Nucleus accumbens (tissue), 56 donors: ENCODE measurements around the gene RCBTB1.

Experiments used
- DNase-seq, 56 donors: peaks; one replicate each; lab custom pipeline; 2025; lab: John Stamatoyannopoulos, UW

RCBTB1 gene

DNA sequence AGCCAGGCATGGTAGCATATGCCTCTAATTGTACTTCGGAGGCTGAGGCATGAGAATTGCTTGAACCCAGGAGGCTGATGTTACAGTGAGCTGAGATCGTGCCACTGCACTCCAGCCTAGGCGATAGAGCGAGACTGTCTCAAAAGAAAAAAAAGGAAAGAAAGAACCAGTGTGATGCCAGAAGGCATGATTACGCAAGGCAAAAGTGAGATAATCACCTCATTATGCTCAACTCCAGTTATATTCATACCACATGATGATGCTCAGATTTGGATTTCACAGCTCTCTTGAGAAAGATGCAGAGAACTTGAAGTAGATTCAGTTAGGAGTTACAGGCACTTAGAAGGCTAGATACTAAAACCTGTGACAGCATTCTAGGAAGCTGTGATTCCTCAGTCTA lies 21.8 kb downstream of the RCBTB1 start:
- DNase-seq = no peak

DNA sequence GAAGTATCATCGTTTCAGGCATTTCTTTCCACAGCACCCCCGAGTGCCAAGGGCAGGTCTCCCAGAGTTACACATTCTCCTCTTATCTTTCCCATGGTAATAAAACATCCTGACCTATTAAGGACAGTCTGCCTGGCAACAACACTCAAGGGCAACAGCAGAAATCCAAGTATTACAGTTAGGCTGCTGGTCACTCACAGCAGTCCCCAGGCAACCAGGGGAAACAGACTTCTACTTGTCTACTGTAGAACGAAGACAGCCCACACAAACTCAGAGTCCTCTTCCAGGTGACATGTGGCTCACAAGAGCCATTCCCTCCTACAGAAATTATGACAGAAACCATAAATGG lies 24.3 kb downstream of the RCBTB1 start:
- DNase-seq = no peak

DNA sequence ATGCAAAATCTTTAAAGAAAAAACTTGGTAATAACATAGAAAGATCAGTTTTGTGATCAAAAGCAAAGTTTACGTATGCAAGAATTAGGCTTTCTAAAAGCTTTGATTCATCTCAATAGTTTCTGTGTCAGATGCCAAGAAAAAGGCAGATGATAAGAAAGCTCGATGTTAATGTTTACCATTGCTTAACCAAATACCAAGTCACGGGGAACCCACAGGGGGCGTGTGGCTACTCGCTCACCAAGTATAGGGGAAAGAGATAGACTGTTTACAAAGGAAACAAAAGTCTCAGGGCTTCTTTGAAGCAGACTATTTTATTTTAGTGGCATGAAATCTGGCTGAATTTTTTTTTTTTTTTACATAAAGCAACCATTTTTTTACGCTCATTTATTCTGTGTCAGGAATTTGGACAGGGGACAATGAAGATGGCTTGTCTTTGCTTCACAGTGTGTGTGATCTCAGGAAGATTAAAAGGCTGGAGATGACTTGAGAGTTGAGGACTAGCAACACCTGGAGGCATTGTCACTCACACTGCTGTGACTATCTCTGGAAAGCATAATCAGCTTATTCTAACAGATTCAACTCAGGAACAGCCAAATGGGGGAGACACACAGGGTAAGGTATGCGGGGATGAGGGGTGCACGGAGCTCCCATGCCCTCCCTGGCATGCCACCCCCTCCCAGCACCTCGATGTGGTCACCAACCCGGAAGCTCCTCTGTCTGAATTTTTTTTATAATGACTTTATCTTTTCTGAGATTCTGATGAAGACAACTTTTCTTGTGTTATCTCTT lies 24.9 kb downstream of the RCBTB1 start:
- DNase-seq = peak in 2 of 56 donors; percentile 6 to 10

DNA sequence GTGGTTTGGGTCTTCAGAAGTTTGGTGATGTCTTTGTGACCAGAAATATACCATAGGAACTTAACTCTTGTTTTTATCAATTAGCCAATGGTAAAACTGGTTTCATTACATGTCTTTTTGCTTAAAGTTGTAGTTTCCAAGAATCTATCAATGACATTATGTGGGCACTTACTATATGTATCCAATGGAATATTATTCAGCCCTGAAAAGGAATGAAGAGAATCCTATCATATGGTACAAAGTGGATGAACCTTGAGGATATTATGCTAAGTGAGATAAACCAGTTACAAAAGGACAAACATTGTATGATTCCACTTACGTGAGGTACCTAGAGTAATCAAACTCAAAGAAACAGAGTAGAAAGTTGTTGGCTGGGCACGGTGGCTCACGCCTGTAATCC lies 26.4 kb downstream of the RCBTB1 start:
- no peak for DNase-seq

DNA sequence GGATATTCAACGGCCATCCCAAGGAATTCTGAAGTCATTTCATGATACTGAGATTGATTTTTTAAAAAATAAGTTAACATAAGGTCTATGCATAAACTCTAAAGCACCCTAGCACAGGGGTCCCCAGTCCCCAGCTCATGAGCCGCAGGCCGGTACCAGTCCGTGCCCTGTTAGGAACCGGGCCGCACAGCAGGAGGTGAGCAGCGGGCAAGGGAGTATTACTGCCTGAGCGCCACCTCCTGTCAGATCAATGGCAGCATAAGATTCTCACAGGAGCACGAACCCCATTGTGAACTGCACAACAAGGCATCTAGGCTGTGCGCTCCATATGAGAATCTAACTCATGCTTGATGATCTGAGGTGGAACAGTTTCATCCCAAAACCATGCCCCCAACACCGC lies 31.0 kb downstream of the RCBTB1 start:
- DNase-seq = no peak

DNA sequence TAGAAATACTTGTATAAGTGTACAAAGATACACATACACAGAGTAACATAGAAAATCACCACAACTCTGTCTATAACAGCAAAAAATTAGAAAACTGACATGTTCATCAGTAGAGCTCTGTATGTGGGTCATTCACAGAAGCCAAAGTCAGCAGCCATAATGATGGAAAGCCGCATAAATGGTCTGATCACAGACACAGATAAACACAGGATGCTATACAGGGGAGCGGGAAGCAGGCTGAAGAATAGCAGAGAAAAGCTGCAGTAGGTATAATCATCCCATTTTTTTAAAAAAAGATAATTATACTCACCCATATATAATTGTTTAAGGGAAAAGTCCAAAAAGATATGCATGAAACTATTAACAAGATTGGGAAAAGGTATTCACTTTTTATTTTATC lies 31.5 kb downstream of the RCBTB1 start:
- DNase-seq = no peak

DNA sequence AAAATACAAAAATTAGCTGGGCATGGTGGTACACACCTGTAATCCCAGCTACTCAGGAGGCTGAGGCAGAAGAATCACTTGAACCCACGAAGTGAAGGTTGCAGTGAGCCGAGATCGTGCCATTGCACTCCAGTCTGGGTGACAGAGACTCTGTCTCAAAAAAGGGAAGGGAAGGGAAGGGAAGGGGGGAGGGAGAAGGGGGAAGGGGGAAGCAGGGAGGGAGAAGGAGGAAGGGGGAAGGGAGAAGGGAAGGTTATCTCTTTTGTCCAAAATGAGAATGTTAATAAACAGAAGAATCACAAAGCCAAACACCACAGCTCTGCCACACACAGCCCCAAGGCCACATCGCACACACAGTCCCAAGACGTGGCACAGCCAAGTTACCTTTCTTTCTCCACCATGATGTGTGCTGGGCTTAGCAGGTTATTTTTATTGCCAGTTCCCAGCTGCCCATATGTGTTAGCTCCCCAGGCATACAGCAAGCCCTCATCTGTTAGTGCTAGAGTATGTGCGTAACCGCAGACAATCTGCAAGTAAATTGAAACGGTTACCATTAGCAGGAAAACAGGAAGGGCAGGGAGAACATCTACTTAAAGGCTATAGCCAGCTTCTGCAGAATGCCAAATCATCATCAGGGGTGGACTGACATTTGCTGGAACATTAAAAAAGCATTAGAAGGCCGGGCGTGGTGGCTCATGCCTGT lies 34.3 kb downstream of the RCBTB1 start:
- DNase-seq = no peak

DNA sequence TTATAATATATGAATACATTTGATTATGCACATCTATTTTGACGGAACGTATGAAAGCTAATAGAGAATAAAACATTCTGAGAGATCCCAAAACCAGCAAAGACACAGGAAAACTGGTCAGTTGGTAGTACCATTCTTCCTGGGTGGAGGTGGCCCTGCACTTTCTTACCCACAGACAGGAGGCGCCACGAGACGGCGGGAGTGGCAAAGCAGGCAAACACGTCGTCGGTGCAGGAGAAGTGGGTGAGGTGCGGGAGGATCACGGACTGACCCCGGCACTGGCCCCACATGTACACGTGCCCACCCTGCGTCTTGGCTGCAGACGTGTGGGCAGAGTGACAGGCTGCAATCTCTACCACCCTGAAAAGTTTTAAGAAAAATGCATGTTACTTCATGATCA lies 36.1 kb downstream of the RCBTB1 start:
- no peak for DNase-seq

DNA sequence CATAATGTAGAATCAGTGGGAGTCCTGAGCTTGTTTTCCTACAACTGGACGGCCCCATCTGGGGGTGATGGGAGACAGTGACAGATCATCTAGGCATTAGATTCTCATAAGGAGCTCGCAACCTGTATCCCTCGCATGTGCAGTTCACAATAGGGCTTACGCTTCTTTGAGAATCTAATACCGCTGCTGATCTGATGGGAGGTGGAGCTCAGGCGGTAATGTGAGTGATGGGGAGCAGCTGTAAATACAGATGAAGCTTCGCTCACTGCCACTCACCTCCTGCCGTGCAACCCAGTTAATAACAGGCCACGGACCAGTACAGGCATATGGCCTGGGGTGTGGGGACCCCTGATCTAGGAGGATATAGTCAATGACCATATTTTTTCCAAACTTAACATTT lies 38.8 kb downstream of the RCBTB1 start:
- DNase-seq = no peak

DNA sequence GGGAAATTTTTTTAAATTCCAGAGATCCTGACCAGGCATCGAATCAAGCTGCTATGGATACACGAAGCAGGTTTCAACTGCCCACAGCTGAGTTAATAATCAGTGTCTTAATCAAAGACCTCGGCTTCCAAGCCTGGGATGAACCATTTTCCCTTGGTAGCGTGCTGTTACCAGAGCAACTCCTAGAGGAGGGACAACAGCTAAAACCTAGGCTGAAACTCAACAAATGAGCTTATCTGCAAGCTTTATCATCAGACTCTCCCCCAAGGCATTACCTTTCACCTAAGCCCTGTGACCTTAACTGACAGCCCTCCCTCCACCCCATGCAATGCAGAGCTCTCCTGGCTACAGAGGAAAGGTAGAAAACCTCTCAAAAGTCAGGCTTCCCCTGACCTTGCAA lies 39.7 kb downstream of the RCBTB1 start:
- no peak for DNase-seq

DNA sequence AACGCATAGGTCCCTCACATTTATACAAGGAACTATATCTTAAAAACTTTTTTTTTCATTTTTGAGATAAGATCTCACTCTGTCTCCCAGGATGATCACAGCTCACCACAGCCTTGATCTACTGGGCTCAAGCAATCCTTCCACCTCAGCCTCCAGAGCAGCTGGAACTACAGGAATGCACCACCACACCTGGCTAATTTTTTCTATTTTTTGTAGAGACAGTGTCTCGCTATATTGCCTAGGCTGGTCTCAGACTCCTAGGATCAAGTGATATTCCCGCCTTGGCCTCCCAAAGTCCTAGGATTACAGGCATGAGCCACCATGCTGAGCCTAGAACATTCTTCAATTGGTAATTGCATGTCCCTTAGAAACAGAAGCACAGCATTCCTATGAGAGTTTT lies 41.7 kb downstream of the RCBTB1 start:
- DNase-seq = no peak

DNA sequence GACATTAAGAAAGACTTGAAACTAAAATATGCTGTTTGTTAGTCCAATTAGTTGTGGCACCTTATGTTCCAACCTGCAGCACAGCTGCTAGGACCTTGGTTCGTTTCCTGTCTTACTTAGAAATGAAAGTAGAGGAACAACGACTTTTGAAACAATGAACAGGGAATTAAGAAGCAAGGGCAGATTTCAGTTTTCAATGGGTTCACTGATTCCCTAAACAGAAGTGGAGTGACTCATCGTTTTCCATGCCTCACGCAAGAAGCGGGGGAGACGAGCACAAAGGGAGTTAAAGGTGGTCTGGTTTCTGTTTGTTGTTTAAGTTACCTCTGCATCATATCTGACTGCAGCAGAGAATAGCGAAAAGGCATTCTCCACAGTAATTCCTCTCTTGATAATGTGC lies 44.8 kb downstream of the RCBTB1 start:
- DNase-seq = peak in 1 of 56 donors; percentile 8

DNA sequence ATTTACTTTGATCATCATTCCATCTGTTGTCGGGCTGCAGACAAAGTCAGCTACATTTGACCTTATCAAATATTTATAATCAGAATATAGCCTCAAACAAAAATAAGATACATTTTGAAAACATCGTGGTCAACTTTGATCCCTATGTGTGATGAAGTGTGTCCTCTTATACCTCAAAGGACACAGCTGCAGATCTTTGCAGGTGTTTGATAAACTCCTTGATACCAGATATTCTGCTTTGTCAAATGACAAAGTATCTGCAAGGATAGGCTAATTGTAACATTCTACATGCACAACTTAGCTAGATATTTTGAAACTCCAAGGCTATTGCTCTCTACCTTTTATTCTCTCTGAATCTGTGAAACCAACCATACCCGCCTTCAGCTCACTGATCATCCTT lies 45.6 kb downstream of the RCBTB1 start:
- DNase-seq = no peak

DNA sequence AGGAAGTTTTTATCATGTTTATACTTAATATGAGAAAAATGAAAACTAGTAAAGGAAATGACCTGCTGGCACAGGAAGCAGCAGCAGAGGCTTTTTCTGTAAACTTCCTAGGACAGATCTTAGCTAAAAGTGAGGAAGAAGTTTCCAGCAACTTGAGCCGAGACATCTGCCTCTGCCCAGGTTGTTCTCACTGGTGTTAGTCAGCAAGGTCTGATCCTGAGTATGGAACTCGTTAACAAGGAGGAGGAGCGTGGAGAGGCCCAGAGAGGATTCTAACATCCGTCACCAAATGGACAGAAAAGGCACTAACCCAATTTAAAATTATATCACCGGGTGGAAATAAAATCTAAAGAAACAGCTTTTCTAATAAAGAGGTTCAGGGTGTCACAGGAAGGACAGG lies 46.0 kb downstream of the RCBTB1 start:
- no peak for DNase-seq

DNA sequence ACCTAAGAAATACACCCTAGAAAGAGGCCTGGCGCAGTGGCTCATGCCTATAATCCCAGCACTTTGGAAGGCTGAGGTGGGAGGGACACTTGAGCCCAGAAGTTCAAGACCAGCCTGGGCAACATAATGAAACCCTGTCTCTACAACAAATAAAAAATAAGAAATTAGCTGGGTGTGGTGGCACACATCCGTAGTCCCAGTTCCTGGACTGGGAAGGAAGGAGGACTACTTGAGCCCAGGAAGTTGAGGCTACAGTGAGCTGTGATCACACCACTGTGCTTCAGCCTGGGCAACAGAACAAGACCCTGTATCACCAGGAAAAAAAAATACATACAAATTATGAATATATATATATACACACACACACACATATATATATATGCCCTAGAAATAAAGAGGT lies 47.0 kb downstream of the RCBTB1 start:
- no peak for DNase-seq

DNA sequence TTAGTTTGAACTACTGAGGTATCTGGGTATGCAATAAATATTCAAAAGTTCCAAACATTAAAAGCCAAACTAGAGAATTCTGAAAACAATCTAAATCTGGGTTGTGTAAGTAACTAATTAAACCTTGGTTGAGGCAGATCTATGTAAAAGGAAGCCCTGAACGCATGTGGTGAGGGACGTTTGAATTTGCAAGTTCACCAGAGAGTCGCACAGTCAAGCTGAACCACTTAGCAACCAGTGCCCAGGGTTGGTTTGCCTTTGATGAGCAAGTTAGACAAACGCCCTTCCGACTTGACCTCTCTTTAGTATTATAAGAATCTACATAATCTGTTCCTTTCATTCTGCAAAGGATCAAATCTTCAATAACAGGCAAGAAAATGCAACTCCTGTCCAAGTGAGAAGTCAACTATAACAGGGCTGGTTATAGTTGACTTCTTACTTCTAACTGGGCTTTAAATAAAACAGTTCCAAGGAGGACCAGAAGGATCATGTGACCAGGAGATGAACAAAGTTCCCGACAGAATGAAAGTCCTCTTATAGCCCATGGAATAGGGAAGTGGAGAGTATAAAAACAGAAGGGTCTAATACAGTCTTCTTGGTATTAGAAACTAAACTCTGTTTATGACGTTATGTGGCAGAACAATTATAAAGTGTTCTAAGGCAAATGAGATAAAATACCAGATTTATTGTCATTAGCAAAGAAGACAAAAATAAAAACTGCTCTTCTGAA lies 49.0 kb downstream of the RCBTB1 start:
- DNase-seq = no peak

DNA sequence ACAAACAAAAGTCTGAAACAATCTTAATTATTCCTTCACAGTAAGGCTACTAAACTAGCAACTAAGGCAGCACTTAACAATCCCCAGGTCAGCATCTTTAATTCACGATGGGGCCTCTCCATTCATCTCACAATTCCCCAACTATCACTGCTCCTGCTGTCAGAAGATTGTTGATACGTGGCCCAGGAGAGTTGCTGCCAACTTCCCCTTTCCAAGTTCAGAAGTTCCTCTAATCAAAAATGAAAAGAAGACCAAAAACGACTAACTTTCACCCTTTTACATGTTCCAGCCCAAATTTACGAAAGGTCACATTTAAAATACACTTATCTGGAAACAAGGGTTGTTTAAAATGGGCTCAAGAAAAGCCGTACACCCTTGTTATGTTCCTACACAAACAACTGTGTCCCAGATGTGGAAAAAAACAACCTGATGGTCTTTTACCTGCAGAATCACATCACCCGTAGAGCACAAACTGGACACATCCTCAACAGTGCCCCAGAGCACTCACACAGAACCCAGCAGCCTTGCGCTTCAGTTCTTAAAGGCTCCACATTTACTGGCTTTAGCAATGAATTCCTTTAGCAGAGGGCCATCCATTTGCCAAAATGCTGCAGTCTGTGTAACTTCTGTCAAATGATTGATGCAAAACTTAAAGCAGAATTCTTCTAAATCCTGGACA lies 51.6 kb downstream of the RCBTB1 start:
- no peak for DNase-seq

DNA sequence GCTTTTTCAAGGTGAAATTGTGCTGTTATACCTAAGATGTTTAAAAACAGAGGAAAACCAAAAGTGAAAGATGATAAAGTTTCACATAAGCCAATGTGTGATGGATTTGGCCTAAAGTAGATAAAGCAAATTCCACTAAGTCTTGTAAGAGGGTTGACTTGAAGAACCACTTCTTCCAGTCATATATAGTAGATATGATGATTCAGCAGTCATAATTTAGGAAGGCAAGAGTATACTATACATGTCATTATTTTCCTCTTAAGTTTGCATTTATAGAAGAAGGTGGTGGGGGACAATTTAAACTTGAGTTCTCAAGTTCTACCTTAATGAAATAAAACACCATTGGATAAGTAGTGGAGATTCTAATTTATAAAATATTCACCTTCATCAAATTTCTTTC lies 52.3 kb downstream of the RCBTB1 start:
- DNase-seq = no peak

DNA sequence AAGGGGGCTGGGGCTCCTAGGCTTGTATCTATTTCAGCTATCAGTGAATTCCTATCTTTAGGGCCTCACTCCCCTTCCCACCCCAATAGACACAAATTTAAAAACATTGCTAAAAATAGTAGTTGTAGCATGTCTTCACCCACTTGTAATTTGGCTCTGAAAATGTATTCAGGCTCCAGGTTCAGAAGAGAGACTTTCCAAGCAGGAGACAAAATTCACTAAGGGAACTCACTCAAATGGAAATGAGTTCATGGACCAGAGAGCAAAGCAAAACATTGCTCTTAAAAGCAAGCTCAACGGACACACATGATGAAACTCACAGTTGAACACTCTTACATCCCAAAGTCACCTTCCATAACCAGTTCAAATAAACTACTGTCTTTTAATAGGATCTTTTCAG lies 52.8 kb downstream of the RCBTB1 start:
- no peak for DNase-seq

DNA sequence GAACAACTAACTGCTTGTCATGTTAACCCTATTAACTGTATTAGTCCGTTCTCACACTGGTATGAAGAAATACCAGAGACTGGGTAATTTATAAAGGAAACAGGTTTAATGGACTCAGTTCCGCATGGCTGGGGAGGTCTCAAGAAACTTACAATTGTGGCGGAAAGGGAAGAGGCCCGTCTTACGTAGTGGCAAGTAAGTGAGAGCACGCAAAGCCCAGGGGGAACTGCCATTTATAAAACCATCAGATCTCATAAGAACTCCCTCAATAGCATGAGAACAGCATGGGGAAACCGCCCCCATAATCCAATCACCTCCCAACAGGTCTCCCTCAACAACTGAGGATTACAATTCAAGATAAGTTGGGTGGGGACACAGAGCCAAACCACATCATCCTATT lies 54.9 kb downstream of the RCBTB1 start:
- peak in 7 of 56 donors; percentile 2 to 32 (median 10) for DNase-seq

DNA sequence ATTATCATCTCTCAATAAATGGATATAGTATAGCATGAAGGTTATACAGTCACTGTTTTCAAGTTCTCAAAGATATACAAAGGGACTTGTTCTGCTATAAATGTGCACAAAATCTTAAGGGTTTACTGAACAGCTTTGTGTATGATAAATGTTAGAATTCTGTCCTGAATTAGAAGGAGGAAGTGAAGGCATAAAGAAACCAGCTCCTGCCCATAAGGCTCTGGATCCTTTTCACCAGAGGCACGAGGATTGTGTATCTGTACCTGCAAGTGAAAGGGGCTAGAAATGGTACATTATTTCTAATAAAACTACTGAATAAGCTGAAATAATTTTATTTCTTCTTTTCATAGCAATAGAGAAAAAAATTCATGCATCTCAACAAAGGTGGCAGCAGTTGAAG lies 57.2 kb downstream of the RCBTB1 start:
- no peak for DNase-seq
